HepG2 (cell line): Measurements from ENCODE around the gene CYLD.

Experiments
- KAT2B ChIP-seq: fragments of 150-350 bp; IDR thresholded peaks from 2 replicates; pipeline ENCODE4 v1.6.1; 2014; ENCODE audit warnings: low read depth, low read length, borderline replicate concordance
- MYC ChIP-seq: sonication (generic); formaldehyde crosslinking; IDR thresholded peaks from 2 replicates; pipeline ENCODE4 v1.9.0; 2021; ENCODE audit warnings: missing genetic modification reagents, borderline replicate concordance
- POLR2AphosphoS5 ChIP-seq: IDR thresholded peaks from 2 replicates; pipeline ENCODE4 v1.6.1; 2012; ENCODE audit warnings: low read depth, low read length
- RAD21 ChIP-seq: fragments of 450-650 bp; formaldehyde crosslinking; IDR thresholded peaks from 2 replicates; pipeline ENCODE4 v1.5.0; 2020; ENCODE audit warnings: mild to moderate bottlenecking
- SNAPC2 ChIP-seq: sonication (generic); formaldehyde crosslinking; IDR thresholded peaks from 2 replicates; pipeline ENCODE4 v1.8.1; 2022; ENCODE audit warnings: mild to moderate bottlenecking, missing genetic modification reagents
- THYN1 ChIP-seq: sonication (generic); formaldehyde crosslinking; IDR thresholded peaks from 2 replicates; pipeline ENCODE4 v1.8.1; 2023; ENCODE audit warnings: low read depth, mild to moderate bottlenecking, moderate library complexity, missing genetic modification reagents, borderline replicate concordance
- ZNF232 ChIP-seq: sonication (generic); formaldehyde crosslinking; IDR thresholded peaks from 2 replicates; pipeline ENCODE4 v1.4.0; 2020; ENCODE audit warnings: missing genetic modification reagents, borderline replicate concordance
- ZNF589 ChIP-seq: sonication (generic); formaldehyde crosslinking; conservative IDR thresholded peaks from 2 replicates; pipeline ENCODE4 v1.8.0; 2022; ENCODE audit warnings: mild to moderate bottlenecking, moderate library complexity, missing genetic modification reagents
- ZSCAN29 ChIP-seq: sonication (generic); formaldehyde crosslinking; conservative IDR thresholded peaks from 2 replicates; pipeline ENCODE4 v1.4.0; 2020; ENCODE audit warnings: mild to moderate bottlenecking, missing genetic modification reagents
- TF ChIP-seq, protein P1 (sequence below): sonication (generic); formaldehyde crosslinking; conservative IDR thresholded peaks from 2 replicates; pipeline ENCODE4 v1.5.0; 2020; ENCODE audit warnings: missing genetic modification reagents
- TF ChIP-seq, protein P2 (sequence below): sonication (generic); formaldehyde crosslinking; IDR thresholded peaks from 2 replicates; pipeline ENCODE4 v1.5.0; 2020; ENCODE audit warnings: mild to moderate bottlenecking, missing genetic modification reagents, moderate library complexity
- TF ChIP-seq, protein P3 (sequence below): sonication (generic); formaldehyde crosslinking; IDR thresholded peaks from 2 replicates; pipeline ENCODE4 v1.4.0; 2020; ENCODE audit warnings: mild to moderate bottlenecking, low read depth, missing genetic modification reagents
- TF ChIP-seq, protein P4 (sequence below): sonication (generic); formaldehyde crosslinking; IDR thresholded peaks from 2 replicates; pipeline ENCODE4 v1.8.1; 2023; ENCODE audit warnings: mild to moderate bottlenecking, missing genetic modification reagents, borderline replicate concordance

DNA sequence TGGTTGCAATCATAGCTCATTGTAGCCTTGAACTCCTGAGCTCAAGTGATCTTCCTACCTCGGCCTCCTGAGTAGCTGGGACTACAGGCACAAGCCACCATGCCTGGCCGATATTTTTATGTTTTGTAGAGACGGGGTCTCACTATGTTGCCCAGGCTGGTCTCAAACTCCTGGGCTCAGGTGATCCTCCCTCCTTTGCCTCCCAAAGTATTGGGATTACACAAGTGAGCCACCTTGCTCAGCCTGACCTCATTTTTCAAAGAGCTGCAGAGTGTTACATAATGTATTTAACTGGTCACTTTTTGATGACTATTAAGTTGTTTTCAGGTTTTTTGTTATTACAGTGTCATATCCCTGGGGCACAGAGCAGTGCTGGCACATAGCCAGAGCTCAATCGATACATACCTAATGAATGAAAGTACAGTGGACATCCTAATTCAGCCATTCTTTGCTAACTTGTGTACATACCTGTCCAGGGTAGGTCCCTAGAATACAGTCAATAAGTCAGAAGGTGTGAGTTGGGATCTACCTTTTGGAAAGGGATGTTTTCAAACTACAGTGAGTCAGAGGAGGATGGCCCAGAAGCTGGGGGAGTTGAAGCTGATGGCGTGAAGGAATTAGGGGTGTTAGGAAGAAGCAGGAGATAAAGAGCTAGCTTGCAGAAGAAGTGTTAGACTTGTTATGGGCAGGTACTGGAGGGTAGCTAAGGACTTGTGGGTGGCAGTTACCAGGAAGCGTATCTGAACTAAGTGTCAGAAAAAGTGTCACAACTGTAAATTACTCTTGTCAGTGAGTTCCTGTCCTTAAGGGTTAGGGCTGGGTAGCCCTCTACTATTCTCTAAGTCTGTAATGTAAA is 20.1 kb upstream of the CYLD start:
- TF ChIP-seq MYC (CRISPR knock-in tag) (no peak), SNAPC2 (CRISPR knock-in tag) (no peak), ZNF589 (CRISPR knock-in tag) (no peak), THYN1 (no peak), ZNF232 (CRISPR knock-in tag) (no peak), KAT2B (no peak), ZSCAN29 (CRISPR knock-in tag) (no peak), RAD21 (CRISPR knock-in tag) (no peak), POLR2AphosphoS5 (no peak)
- TF ChIP-seq, protein P1, sequence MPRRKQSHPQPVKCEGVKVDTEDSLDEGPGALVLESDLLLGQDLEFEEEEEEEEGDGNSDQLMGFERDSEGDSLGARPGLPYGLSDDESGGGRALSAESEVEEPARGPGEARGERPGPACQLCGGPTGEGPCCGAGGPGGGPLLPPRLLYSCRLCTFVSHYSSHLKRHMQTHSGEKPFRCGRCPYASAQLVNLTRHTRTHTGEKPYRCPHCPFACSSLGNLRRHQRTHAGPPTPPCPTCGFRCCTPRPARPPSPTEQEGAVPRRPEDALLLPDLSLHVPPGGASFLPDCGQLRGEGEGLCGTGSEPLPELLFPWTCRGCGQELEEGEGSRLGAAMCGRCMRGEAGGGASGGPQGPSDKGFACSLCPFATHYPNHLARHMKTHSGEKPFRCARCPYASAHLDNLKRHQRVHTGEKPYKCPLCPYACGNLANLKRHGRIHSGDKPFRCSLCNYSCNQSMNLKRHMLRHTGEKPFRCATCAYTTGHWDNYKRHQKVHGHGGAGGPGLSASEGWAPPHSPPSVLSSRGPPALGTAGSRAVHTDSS (CRISPR knock-in tag): no peak
- TF ChIP-seq, protein P2, sequence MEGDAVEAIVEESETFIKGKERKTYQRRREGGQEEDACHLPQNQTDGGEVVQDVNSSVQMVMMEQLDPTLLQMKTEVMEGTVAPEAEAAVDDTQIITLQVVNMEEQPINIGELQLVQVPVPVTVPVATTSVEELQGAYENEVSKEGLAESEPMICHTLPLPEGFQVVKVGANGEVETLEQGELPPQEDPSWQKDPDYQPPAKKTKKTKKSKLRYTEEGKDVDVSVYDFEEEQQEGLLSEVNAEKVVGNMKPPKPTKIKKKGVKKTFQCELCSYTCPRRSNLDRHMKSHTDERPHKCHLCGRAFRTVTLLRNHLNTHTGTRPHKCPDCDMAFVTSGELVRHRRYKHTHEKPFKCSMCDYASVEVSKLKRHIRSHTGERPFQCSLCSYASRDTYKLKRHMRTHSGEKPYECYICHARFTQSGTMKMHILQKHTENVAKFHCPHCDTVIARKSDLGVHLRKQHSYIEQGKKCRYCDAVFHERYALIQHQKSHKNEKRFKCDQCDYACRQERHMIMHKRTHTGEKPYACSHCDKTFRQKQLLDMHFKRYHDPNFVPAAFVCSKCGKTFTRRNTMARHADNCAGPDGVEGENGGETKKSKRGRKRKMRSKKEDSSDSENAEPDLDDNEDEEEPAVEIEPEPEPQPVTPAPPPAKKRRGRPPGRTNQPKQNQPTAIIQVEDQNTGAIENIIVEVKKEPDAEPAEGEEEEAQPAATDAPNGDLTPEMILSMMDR (CRISPR knock-in tag): no peak
- TF ChIP-seq, protein P3, sequence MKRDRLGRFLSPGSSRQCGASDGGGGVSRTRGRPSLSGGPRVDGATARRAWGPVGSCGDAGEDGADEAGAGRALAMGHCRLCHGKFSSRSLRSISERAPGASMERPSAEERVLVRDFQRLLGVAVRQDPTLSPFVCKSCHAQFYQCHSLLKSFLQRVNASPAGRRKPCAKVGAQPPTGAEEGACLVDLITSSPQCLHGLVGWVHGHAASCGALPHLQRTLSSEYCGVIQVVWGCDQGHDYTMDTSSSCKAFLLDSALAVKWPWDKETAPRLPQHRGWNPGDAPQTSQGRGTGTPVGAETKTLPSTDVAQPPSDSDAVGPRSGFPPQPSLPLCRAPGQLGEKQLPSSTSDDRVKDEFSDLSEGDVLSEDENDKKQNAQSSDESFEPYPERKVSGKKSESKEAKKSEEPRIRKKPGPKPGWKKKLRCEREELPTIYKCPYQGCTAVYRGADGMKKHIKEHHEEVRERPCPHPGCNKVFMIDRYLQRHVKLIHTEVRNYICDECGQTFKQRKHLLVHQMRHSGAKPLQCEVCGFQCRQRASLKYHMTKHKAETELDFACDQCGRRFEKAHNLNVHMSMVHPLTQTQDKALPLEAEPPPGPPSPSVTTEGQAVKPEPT: no peak
- TF ChIP-seq, protein P4, sequence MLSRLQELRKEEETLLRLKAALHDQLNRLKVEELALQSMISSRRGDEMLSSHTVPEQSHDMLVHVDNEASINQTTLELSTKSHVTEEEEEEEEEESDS: no peak
